ENCODE measurements around the gene TMEM116.
"Not testable (repeated sequence)": the region's sequence is repeated elsewhere in the genome, so short reads cannot be mapped to it uniquely, and the experiment has no call there.

Gene TMEM116

DNA sequence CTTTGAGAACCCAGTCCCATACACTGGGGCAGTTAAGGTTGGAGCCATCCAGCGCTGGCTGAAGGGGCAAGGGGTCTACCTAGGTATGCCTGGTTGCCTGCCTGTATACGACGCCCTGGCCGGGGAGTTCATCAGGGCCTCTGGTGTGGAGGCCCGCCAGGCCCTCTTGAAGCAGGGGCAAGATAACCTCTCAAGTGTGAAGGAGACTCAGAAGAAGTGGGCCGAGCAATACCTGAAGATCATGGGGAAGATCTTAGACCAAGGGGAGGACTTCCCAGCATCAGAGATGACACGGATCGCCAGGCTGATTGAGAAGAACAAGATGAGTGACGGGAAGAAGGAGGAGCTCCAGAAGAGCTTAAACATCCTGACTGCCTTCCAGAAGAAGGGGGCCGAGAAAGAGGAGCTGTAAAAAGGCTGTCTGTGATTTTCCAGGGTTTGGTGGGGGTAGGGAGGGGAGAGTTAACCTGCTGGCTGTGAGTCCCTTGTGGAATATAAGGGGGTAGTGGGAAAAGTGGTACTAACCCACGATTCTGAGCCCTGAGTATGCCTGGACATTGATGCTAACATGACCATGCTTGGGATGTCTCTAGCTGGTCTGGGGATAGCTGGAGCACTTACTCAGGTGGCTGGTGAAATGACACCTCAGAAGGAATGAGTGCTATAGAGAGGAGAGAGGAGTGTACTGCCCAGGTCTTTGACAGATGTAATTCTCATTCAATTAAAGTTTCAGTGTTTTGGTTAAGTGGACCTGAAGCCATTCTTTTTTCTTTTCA lies 9.5 kb upstream of the TMEM116 start:
- no peak for TF ChIP-seq TAF1 (IDR thresholded peaks at IDR 0.05; ENCODE audit: borderline replicate concordance, low read depth, low read length)
- peak; percentile 26; the same call in 1 of the 2 replicates for TF ChIP-seq POLR2A (IDR thresholded peaks at IDR 0.05; ENCODE audit: low read depth, low read length)
- DNase-seq (ENCODE audit: insufficient read length) (no peak), FAIRE-seq (no peak)

GRCh38 chr12:112020947-112021457 lies 8.0 kb upstream of the TMEM116 start:
- FAIRE-seq = no peak
- TF ChIP-seq POLR2A (IDR thresholded peaks at IDR 0.05; ENCODE audit: low read depth, low read length) (0 out of 2 replicates have a peak, but pooled peaks have one; percentile 47), TAF1 (IDR thresholded peaks at IDR 0.05; ENCODE audit: borderline replicate concordance, low read depth, low read length) (no peak), POLR2AphosphoS5 (IDR thresholded peaks at IDR 0.05; ENCODE audit: low read depth, low read length) (peak; percentile 68; the same call in 1 of the 2 replicates)

DNA sequence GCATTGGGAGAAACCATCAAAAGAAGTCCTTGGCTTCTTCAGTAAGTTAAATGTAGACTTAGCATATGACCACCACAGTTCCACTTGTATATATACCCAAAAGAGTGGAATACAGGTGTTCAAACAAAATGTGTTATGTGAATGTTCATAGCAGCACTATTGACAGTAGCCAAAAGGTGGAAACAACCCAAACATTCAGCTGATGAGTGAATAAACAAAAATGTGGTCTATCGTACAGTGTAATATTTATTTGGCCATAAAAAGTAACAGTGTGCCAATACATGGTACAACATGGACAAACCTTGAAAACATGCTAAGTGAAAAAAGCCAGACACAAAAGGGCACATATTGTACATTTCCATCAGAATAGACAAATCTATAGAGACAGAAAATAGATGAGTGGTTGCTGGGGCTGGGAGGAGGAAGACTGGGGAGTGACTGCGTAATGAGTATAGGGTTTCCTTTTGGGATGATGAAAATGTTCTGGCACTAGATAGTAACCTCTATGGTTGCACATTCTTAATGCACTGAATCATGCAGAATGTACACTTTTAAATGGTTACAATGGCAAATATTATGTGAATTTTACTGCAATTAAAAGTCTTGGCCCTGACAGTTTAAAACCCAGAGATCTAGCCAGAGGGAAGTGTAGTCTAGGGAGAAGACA lies 5.7 kb upstream of the TMEM116 start:
- no peak for TF ChIP-seq POLR2A (IDR thresholded peaks at IDR 0.05; ENCODE audit: low read depth, low read length)
- no peak for TF ChIP-seq POLR2AphosphoS5 (IDR thresholded peaks at IDR 0.05; ENCODE audit: low read depth, low read length)
- TF ChIP-seq TAF1 (IDR thresholded peaks at IDR 0.05; ENCODE audit: borderline replicate concordance, low read depth, low read length) = no peak
- no peak for DNase-seq (ENCODE audit: insufficient read length)
- FAIRE-seq = no peak

More at GRCh38 chr12:112020947-112021457, 8.0 kb upstream of the TMEM116 start:
- no peak for DNase-seq (ENCODE audit: insufficient read length)

DNA sequence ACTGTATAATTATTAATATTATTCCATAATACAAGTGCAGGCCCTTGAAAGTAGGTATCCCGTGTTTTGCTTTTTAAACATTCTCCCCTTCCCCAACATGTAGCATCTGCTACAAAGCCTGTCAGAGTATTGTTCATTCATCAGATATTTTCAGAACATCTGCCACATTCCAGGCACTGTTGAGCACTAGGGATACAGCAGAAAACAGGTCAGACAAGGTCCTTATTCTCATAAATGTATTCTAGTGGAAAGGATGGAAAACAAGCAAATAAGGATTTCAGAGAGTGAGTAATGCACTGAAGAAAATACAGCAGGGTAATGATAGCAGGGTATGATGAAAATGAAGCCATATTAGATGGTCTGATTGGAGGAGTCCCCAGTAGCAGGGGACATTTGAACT lies 4.1 kb upstream of the TMEM116 start:
- no peak for FAIRE-seq
- DNase-seq (ENCODE audit: insufficient read length) = no peak
- TF ChIP-seq POLR2A (IDR thresholded peaks at IDR 0.05; ENCODE audit: low read depth, low read length) = no peak

DNA sequence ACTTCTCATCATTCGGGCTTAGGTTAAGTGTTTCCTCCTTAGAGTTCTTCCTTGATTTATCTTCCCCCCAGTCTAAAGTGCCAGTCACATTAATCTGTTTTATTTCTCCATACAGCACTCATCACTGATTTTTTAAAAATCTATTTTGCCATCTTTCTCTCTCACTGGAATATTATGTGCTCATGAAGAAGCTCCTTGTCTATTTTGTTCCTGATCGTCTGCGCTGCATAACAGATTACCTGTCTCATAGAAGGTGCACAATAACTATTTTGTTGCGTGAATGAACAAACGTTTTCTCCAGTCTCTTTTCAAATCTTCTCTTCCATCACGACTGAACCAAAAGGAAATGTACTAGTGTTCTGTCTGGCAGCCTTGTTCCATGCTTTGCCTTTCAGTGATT lies 3.0 kb upstream of the TMEM116 start:
- no peak for FAIRE-seq
- TF ChIP-seq TAF1 (IDR thresholded peaks at IDR 0.05; ENCODE audit: borderline replicate concordance, low read depth, low read length) (no peak), POLR2AphosphoS5 (IDR thresholded peaks at IDR 0.05; ENCODE audit: low read depth, low read length) (no peak)
- no peak for DNase-seq (ENCODE audit: insufficient read length)

- TF ChIP-seq POLR2AphosphoS5 (IDR thresholded peaks at IDR 0.05; ENCODE audit: low read depth, low read length) (peak; percentile 85), TAF1 (IDR thresholded peaks at IDR 0.05; ENCODE audit: borderline replicate concordance, low read depth, low read length) (0 out of 2 replicates have a peak, but pooled peaks have one; percentile 19), POLR2A (IDR thresholded peaks at IDR 0.05; ENCODE audit: low read depth, low read length) (peak; percentile 82)
- FAIRE-seq (peak; percentile 94), DNase-seq (ENCODE audit: insufficient read length) (no peak)
These were observed 837 bp upstream of the TMEM116 start for GRCh38 chr12:112013601-112014402.

GRCh38 chr12:112011685-112012084 lies 1.3 kb downstream of the TMEM116 start:
- FAIRE-seq (no peak), DNase-seq (ENCODE audit: insufficient read length) (no peak)
- no peak for TF ChIP-seq POLR2AphosphoS5 (IDR thresholded peaks at IDR 0.05; ENCODE audit: low read depth, low read length)
- no peak for TF ChIP-seq POLR2A (IDR thresholded peaks at IDR 0.05; ENCODE audit: low read depth, low read length)
- TF ChIP-seq TAF1 (IDR thresholded peaks at IDR 0.05; ENCODE audit: borderline replicate concordance, low read depth, low read length) = no peak

- FAIRE-seq = no peak
- TF ChIP-seq POLR2A (IDR thresholded peaks at IDR 0.05; ENCODE audit: low read depth, low read length) (no peak), POLR2AphosphoS5 (IDR thresholded peaks at IDR 0.05; ENCODE audit: low read depth, low read length) (no peak), TAF1 (IDR thresholded peaks at IDR 0.05; ENCODE audit: borderline replicate concordance, low read depth, low read length) (no peak)
- DNase-seq (ENCODE audit: insufficient read length) = no peak
These were observed 2.3 kb downstream of the TMEM116 start for GRCh38 chr12:112010415-112011344.

DNA sequence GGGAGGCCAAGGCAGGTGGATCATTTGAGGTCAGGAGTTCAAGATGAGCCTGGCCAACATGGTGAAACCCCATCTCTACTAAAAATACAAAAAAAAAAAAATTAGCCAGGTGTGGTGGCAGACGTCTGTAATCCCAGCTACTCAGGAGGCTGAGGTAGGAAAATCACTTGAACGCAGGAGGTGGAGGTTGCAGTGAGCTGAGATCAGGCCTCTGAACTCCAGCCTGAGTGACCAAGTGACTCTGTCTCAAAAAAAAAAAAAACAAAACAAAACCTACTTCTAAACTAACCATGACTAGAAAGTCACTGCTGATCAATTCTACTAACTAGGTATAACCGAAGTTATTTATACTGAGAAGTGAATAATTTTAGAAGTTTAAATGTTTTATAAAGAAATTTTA lies 3.4 kb downstream of the TMEM116 start:
- not testable (repeated sequence) for FAIRE-seq; DNase-seq (ENCODE audit: insufficient read length)

- DNase-seq (ENCODE audit: insufficient read length) = no peak
- TF ChIP-seq POLR2A (IDR thresholded peaks at IDR 0.05; ENCODE audit: low read depth, low read length) (no peak), POLR2AphosphoS5 (IDR thresholded peaks at IDR 0.05; ENCODE audit: low read depth, low read length) (no peak), TAF1 (IDR thresholded peaks at IDR 0.05; ENCODE audit: borderline replicate concordance, low read depth, low read length) (no peak)
- no peak for FAIRE-seq
These were observed 4.0 kb downstream of the TMEM116 start for GRCh38 chr12:112008918-112009317.

GRCh38 chr12:112007945-112008344 lies 5.0 kb downstream of the TMEM116 start:
- TF ChIP-seq POLR2AphosphoS5 (IDR thresholded peaks at IDR 0.05; ENCODE audit: low read depth, low read length) = no peak
- TF ChIP-seq TAF1 (IDR thresholded peaks at IDR 0.05; ENCODE audit: borderline replicate concordance, low read depth, low read length) = no peak
- no peak for TF ChIP-seq POLR2A (IDR thresholded peaks at IDR 0.05; ENCODE audit: low read depth, low read length)
- DNase-seq (ENCODE audit: insufficient read length) (no peak), FAIRE-seq (no peak)
